H9 (cell line): ENCODE data around the gene ATOX1. TPM values are rescaled to one million over a fixed set of nuclear protein-coding genes. Genes with fewer than 3 reads are reported as not detected.

Experiments
- DNase-seq: peaks from one replicate; pipeline ENCODE4 v3.0.0-alpha.2; 2017
- H2AFZ ChIP-seq: one replicate; pipeline ENCODE4 v1.6.1; 2013; ENCODE audit warnings: mild to moderate bottlenecking, low read length, control low read depth, moderate library complexity
- H2AK5ac ChIP-seq: 2 replicates; pipeline ENCODE4 v1.6.1; 2013; ENCODE audit warnings: low read length, control low read depth, mixed read lengths; ENCODE audit not compliant: insufficient read length
- H2BK120ac ChIP-seq: one replicate; pipeline ENCODE4 v1.6.1; 2013; ENCODE audit warnings: low read depth, mild to moderate bottlenecking, low read length, control low read depth, inconsistent platforms; ENCODE audit not compliant: poor library complexity, severe bottlenecking
- H2BK12ac ChIP-seq: 2 replicates; pipeline ENCODE4 v1.6.1; 2013; ENCODE audit warnings: low read length, control low read depth, mixed read lengths, low read depth; ENCODE audit not compliant: insufficient read length
- H2BK15ac ChIP-seq: 2 replicates; pipeline ENCODE4 v1.6.1; 2013; ENCODE audit warnings: low read depth, low read length, control low read depth
- H2BK20ac ChIP-seq: one replicate; pipeline ENCODE4 v1.6.1; 2013; ENCODE audit warnings: low read depth, mild to moderate bottlenecking, low read length, control low read depth, inconsistent platforms; ENCODE audit not compliant: poor library complexity, severe bottlenecking
- H2BK5ac ChIP-seq: 2 replicates; pipeline ENCODE4 v1.6.1; 2013; ENCODE audit warnings: low read length, control low read depth, mixed read lengths; ENCODE audit not compliant: insufficient read length
- H3K14ac ChIP-seq: 2 replicates; pipeline ENCODE4 v1.6.1; 2013; ENCODE audit warnings: low read length, control low read depth; ENCODE audit not compliant: insufficient read depth
- H3K18ac ChIP-seq: 2 replicates; pipeline ENCODE4 v1.6.1; 2013; ENCODE audit warnings: low read depth, mild to moderate bottlenecking, mixed read lengths, low read length, control low read depth; ENCODE audit not compliant: insufficient read length
- H3K23ac ChIP-seq: 2 replicates; pipeline ENCODE4 v1.6.1; 2013; ENCODE audit warnings: low read length, control low read depth, mixed read lengths, low read depth; ENCODE audit not compliant: insufficient read length
- H3K23me2 ChIP-seq: 2 replicates; pipeline ENCODE4 v1.6.1; 2013; ENCODE audit warnings: low read depth, mild to moderate bottlenecking, mixed read lengths, low read length, control low read depth; ENCODE audit not compliant: insufficient read length, poor library complexity, severe bottlenecking
- H3K27ac ChIP-seq: 2 replicates; pipeline ENCODE4 v1.5.1; 2013; ENCODE audit warnings: low read length, control low read depth, mixed read lengths, low read depth; ENCODE audit not compliant: insufficient read length
- H3K27me3 ChIP-seq: 2 replicates; pipeline ENCODE4 v1.6.1; 2013; ENCODE audit warnings: low read length, control low read depth, inconsistent platforms; ENCODE audit not compliant: insufficient read depth
- H3K4ac ChIP-seq: 2 replicates; pipeline ENCODE4 v1.6.1; 2013; ENCODE audit warnings: low read depth, mild to moderate bottlenecking, control low read depth, inconsistent platforms, low read length, moderate library complexity
- H3K4me1 ChIP-seq: 2 replicates; pipeline ENCODE4 v1.6.1; 2013; ENCODE audit warnings: low read length, control low read depth, inconsistent platforms; ENCODE audit not compliant: insufficient read depth
- H3K4me2 ChIP-seq: 2 replicates; pipeline ENCODE4 v1.6.1; 2013; ENCODE audit warnings: low read length, control low read depth, mixed read lengths; ENCODE audit not compliant: insufficient read length, insufficient read depth
- H3K56ac ChIP-seq: 2 replicates; pipeline ENCODE4 v1.6.1; 2013; ENCODE audit warnings: low read depth, mild to moderate bottlenecking, mixed read lengths, low read length, control low read depth; ENCODE audit not compliant: insufficient read length
- H3K79me1 ChIP-seq: 2 replicates; pipeline ENCODE4 v1.6.1; 2013; ENCODE audit warnings: low read depth, mild to moderate bottlenecking, moderate library complexity, low read length, control low read depth, inconsistent platforms; ENCODE audit not compliant: insufficient read depth, poor library complexity, severe bottlenecking
- H3K79me2 ChIP-seq: 2 replicates; pipeline ENCODE4 v1.6.1; 2013; ENCODE audit warnings: low read length, control low read depth, inconsistent platforms; ENCODE audit not compliant: insufficient read depth
- H3K9ac ChIP-seq: 2 replicates; pipeline ENCODE4 v1.6.1; 2013; ENCODE audit warnings: low read length, control low read depth, mixed read lengths; ENCODE audit not compliant: insufficient read length; ENCODE audit errors: extremely low read depth
- H3K9me3 ChIP-seq: one replicate; pipeline ENCODE4 v1.6.1; 2013; ENCODE audit warnings: low read depth, low read length, inconsistent platforms; ENCODE audit not compliant: control insufficient read depth
- H3T11ph ChIP-seq: one replicate; pipeline ENCODE4 v1.6.1; 2013; ENCODE audit warnings: mild to moderate bottlenecking, low read length, control low read depth, inconsistent platforms
- H4K20me1 ChIP-seq: one replicate; pipeline ENCODE4 v1.6.1; 2013; ENCODE audit not compliant: control insufficient read depth, insufficient read length, insufficient read depth
- H4K5ac ChIP-seq: 2 replicates; pipeline ENCODE4 v1.6.1; 2013; ENCODE audit warnings: low read depth, mild to moderate bottlenecking, mixed read lengths, low read length, control low read depth; ENCODE audit not compliant: insufficient read length
- H4K8ac ChIP-seq: replicated peaks from 2 replicates; pipeline ENCODE4 v1.6.1; 2013; ENCODE audit warnings: low read length, control low read depth, mixed read lengths, low read depth; ENCODE audit not compliant: insufficient read length
- H4K91ac ChIP-seq: 2 replicates; pipeline ENCODE4 v1.6.1; 2013; ENCODE audit warnings: low read depth, mild to moderate bottlenecking, moderate library complexity, mixed read lengths, low read length, control low read depth; ENCODE audit not compliant: insufficient read length
- H3K27ac Mint-ChIP-seq, 3 experiments: 2 replicates in 2 of 3; 3 replicates in 1 of 3; pipeline ENCODE4 v1.8.0; 2020 to 2021; ENCODE audit warnings: mixed read lengths in 3 of 3, mild to moderate bottlenecking in 1 of 3, moderate library complexity in 1 of 3
- H3K27me3 Mint-ChIP-seq: 2 replicates; pipeline ENCODE4 v1.8.0; 2021; ENCODE audit warnings: low read depth, mild to moderate bottlenecking, moderate library complexity, mixed read lengths
- H3K36me3 Mint-ChIP-seq, 3 experiments: 2 replicates in 2 of 3; 3 replicates in 1 of 3; pipeline ENCODE4 v1.8.0; 2020 to 2021; ENCODE audit warnings: low read depth in 3 of 3, mixed read lengths in 3 of 3; ENCODE audit not compliant: insufficient read depth in 1 of 3
- H3K4me1 Mint-ChIP-seq, 2 experiments: 2 replicates each; pipeline ENCODE4 v1.8.0; 2020; ENCODE audit warnings: mixed read lengths in 2 of 2
- H3K4me3 Mint-ChIP-seq, 2 experiments: 2 replicates in 1 of 2; 3 replicates in 1 of 2; pipeline ENCODE4 v1.8.0; 2020 to 2021; ENCODE audit warnings: mild to moderate bottlenecking in 2 of 2, mixed read lengths in 2 of 2, moderate library complexity in 1 of 2
- H3K9me3 Mint-ChIP-seq, 2 experiments: 2 replicates in 1 of 2; 3 replicates in 1 of 2; pipeline ENCODE4 v1.8.0; 2020; ENCODE audit warnings: mild to moderate bottlenecking in 2 of 2, mixed read lengths in 2 of 2, moderate library complexity in 1 of 2
- WGBS: extraction: QIAGEN DNeasy Blood & Tissue Kit; methylation state at CpG from one replicate; pipeline ENCODE4 v1.1.7; 2013; ENCODE audit warnings: missing lambda C conversion rate, low lambda C conversion rate, mixed read lengths; ENCODE audit not compliant: insufficient read length; ENCODE audit errors: extremely low coverage; 5-methylcytosine and 5-hydroxymethylcytosine counted together
- total RNA-seq: library from RNA; stranded (reverse); gene quantifications from 2 replicates; pipeline ENCODE4 v1.2.1, GENCODE V29; 2021
- TF ChIP-seq, protein P1 (sequence below): fragments of 200-600 bp; sonication (generic); conservative IDR thresholded peaks from 3 replicates; pipeline ENCODE4 v1.8.0; 2021; ENCODE audit warnings: antibody characterized with exemption, mild to moderate bottlenecking

The ATOX1 gene
- total RNA-seq, 1 experiment from 2014 or later, result 75.0 TPM

DNA sequence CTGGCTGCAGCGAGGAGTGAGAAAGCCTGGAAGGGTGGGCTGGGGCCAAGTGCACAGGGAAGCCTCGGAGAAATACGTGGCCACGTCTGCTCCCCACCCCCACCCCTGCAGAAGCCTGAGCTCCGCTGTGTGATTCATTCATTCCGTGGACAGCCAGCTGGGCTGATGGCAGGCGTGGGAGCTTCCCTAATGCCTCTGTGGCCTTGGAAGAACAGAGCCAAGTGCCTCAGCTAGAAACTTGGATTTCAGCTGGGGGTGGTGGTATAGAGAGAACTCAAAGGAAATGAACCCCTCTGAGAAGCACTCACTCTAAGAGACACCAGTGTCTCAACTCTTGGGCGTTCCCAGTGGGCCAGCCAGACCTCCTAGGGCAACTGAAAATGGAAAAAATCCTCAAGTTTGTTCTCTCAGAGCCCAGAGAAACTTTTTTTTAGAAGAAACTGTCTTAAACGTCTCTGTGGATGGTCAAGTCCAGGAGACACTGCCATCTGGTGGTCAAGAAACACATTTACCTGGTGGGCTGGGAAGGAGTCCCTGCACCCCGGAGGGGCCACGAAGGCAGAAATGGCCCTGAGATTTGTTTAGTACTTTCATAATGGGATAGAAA lies 18.0 kb downstream of the ATOX1 start:
- no peak overlapping the region for H2BK5ac ChIP-seq
- H3K27me3 ChIP-seq, result no peaks in the 10 kb centered on the region
- Mint-ChIP-seq H3K27ac (peak overlapping the region; percentile 70 to 98 (median 81)), H3K36me3 (peaks cover 2 to 10% (median 7%) of the 10 kb centered on the region in 3 experiments; a peak in 5 of 7 replicates), H3K4me1 (peaks cover 23% of the 10 kb centered on the region in 2 experiments), H3K27me3 (no peaks in the 10 kb centered on the region), H3K4me3 (peak overlapping the region in 1 of 2 experiments; percentile 45; a peak in 2 of 5 replicates), H3K9me3 (no peaks in the 10 kb centered on the region)
- no peaks in the 10 kb centered on the region for H3K79me1 ChIP-seq
- H3K18ac ChIP-seq, result peak overlapping the region; percentile 74
- H2AK5ac ChIP-seq, result no peak overlapping the region
- no peak overlapping the region for H3K23ac ChIP-seq
- H3K79me2 ChIP-seq, result no peaks in the 10 kb centered on the region
- H2AFZ ChIP-seq, result peak overlapping the region; percentile 88
- WGBS, result no CpG with 5 or more reads among the region's 11 CpGs
- no peak overlapping the region for H4K8ac ChIP-seq
- peak overlapping the region; percentile 86 for H4K5ac ChIP-seq
- TF ChIP-seq, protein P1, sequence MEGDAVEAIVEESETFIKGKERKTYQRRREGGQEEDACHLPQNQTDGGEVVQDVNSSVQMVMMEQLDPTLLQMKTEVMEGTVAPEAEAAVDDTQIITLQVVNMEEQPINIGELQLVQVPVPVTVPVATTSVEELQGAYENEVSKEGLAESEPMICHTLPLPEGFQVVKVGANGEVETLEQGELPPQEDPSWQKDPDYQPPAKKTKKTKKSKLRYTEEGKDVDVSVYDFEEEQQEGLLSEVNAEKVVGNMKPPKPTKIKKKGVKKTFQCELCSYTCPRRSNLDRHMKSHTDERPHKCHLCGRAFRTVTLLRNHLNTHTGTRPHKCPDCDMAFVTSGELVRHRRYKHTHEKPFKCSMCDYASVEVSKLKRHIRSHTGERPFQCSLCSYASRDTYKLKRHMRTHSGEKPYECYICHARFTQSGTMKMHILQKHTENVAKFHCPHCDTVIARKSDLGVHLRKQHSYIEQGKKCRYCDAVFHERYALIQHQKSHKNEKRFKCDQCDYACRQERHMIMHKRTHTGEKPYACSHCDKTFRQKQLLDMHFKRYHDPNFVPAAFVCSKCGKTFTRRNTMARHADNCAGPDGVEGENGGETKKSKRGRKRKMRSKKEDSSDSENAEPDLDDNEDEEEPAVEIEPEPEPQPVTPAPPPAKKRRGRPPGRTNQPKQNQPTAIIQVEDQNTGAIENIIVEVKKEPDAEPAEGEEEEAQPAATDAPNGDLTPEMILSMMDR, result peak; percentile 97
- H2BK120ac ChIP-seq, result no peak overlapping the region
- H3K9ac ChIP-seq, result no peak overlapping the region
- H2BK20ac ChIP-seq, result no peak overlapping the region
- no peak overlapping the region for H3T11ph ChIP-seq
- H3K56ac ChIP-seq, result no peak overlapping the region
- no peak overlapping the region for H4K91ac ChIP-seq
- H3K27ac ChIP-seq, result no peak overlapping the region
- no peaks in the 10 kb centered on the region for H3K23me2 ChIP-seq
- no peak overlapping the region; the same call in 1 of the 2 replicates for H3K14ac ChIP-seq
- H2BK12ac ChIP-seq, result peak overlapping the region; percentile 57
- peak; percentile 76 for DNase-seq
- H3K4me2 ChIP-seq, result peak overlapping the region; percentile 29
- no peak overlapping the region for H2BK15ac ChIP-seq
- no peaks in the 10 kb centered on the region for H3K9me3 ChIP-seq
- no peaks in the 10 kb centered on the region for H4K20me1 ChIP-seq
- H3K4me1 ChIP-seq, result peaks cover 7% of the 10 kb centered on the region; the same call in 1 of the 2 replicates
- H3K4ac ChIP-seq, result no peak overlapping the region
